ENCODE measurements around the gene UBAP1L. TPM values are rescaled to one million over a fixed set of nuclear protein-coding genes. Genes with fewer than 3 reads are reported as not detected.
"Not testable (repeated sequence)": the region's sequence is repeated elsewhere in the genome, so short reads cannot be mapped to it uniquely, and the experiment has no call there.

Gene UBAP1L
- total RNA-seq, 1 donor from 2014 or later: 0.77 TPM

DNA sequence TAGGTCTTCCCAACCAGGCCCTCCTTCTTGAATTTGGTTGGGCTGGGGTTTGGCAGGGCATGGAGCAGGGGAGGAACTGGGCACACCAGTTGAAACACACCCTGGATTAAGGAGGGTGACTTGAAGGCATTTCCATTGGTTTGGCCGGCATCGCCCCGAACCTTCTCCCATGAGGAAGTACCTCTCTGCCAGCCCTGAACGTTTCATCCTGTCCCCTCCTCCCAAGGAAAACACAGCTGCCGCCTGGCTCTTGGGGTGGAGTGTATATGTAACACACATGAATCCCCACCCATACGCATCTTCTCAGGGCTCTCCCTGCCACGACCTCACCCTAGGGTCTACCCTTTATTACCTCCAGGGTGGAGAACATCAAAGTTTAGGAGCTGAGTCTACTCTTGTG, 14.6 kb downstream of the UBAP1L start:
- no peak for DNase-seq (ENCODE audit: low read depth in 2 of 2)

DNA sequence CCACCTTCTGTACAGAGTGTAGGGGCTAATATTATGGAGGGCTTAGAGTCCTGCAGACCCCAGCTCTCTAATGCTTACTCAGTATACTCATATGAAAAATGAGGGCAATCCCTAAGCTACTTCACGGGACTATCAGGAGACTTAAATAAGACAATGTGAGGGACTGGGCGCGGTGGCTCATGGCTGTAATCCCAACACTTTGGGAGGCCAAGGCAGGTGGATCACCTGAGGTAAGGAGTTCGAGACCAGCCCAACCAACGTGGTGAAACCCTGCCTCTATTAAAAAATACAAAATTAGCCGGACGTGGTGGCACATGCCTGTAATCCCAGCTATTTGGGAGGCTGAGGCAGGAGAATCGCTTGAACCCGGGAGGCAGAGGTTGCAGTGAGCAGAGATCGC, 15.2 kb downstream of the UBAP1L start:
- DNase-seq (ENCODE audit: low read depth in 2 of 2): not testable (repeated sequence)

DNA sequence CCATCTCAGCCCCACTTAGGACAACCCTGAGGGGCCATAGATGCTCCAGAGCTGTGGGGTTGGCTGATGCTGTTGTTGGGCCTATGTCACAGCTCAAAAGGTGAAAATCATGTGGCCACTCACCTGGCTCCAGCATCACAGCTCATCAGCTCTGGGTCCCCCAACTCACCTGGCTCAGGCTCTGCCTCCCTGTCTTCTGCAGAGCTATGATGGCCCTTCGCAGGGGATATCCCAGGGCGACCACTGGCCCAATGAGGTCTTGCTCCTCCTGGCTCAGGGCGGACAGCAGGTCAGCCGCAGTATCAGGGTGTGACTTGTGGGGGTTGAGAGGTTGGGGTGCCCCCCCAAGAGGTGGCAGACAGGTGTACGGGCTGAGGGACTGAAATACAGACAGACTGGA, 15.7 kb downstream of the UBAP1L start:
- DNase-seq (ENCODE audit: low read depth in 2 of 2): no peak

DNA sequence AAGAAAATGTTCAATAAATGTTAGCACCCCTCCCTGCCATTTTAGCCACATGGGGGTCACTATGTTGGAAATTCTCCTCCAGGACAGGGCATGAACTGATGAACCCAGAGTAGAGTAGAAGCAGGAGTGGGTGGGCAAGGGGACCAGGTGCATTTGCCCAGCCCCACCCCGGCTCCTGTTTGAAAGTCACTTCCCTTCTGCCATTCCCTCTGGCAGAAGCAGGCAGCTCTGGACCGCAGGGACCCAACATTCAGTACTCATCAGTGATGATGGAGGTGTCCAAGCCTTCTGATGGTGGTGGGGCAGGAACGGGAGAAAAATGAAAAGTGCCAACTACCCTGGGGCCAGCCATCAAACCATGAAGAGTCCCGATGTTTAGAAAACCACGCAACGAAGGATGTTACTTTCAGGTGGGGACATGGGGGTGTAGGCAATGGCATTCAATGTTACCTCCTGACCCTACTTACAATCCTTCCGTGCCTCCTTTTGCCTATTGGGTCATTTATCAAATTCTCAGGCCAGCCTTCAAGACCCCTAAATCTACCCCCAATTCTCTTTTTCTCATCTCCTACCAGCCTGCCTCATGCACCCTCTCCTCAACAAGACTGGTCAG, 17.2 kb downstream of the UBAP1L start:
- DNase-seq (ENCODE audit: low read depth in 2 of 2): no peak

DNA sequence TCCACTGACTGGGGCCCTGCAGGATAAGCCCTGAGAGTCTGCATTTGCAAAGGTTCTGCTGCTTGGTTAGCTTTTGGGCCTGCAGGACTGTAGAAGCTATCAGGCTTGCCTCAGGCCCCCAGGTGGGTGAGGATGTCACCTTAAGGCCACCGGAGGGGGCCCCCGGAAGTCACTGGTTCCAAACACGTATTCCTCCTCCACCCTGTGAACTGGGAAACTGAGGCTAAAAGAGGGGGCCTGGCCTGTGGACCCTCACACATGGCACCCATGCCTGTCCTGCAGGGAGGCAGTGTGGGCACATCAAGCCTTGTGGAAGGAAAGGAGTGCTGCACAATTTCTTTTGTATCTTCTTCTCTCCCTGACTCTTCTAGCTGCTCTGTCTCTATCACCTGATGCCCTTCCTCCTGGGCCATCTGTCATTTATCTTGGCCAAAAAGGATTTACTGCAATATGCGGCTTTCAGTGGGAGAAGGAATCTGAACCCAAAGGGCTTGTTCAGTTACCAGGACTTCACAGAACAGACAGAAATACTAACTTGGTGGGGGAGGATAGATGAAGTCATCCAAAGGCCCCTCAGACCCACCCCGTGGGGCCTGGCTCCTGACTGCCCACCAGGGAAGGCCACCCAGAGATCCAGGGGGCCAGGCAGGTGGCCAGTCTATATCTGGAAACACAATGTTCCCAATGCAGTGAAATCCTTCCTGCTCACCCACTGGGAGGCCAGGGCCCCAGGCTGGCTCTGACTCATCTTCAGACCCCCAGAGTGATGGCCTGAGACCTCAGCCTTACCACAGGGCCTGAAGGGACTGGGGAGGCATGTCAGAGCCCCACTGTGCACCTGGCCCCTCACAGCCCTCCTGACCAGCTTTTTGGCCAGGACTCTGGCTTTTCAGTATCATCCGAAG, 18.3 kb downstream of the UBAP1L start:
- no peak for DNase-seq (ENCODE audit: low read depth in 2 of 2)

DNA sequence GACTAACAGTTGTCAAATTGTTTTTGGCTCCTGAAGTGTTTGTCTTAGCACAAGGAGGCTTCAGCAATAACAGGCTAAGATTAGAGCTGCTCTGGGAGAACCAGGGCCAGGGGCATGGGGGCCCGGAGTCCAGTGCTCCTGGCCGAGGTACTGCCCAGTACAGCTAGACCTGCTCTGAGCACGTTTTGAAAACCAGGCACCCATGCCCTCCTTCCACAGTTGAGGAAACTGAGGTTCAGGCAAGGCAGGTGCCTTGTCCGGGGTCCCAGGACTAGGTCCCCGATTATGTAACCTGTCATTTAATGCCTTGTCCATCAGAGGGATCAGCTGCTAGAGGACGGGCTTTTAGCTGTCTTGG, 19.3 kb downstream of the UBAP1L start:
- no peak for DNase-seq (ENCODE audit: low read depth in 2 of 2)

DNA sequence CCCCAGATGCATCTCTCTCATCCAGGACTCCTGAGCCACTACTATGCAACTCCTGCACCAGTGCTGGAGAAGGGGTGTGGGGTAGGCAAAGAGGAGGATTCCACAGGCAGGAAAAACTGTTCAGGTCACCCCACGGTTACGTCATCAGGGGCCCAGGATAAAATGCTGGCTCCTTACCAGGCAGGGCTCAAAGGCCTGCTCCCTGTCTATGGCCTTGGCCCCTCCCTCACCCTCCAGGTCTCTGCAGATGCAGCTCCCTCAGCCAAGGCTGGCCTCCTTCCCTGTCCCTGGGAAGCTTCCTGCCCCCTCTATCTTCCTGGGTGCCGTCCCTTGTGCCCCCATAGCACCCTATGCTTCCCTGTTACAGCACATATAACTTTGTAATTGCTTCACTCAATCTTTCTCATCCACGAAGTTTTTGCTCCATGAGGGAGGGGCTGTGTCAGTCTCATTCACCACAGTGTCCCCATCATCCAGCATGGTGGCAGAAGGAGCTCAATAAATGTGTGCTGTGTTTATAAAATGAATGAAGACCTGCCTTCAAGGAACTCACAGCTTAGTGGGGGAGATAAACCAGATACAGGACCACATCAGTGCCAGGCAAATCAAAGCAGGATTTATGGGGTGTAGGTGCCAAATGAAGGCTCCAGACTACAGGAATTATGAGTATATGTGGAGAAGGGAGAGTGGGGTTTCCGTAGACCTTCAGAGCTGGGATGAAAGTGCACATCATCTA, 19.8 kb downstream of the UBAP1L start:
- no peak for DNase-seq (ENCODE audit: low read depth in 2 of 2)

DNA sequence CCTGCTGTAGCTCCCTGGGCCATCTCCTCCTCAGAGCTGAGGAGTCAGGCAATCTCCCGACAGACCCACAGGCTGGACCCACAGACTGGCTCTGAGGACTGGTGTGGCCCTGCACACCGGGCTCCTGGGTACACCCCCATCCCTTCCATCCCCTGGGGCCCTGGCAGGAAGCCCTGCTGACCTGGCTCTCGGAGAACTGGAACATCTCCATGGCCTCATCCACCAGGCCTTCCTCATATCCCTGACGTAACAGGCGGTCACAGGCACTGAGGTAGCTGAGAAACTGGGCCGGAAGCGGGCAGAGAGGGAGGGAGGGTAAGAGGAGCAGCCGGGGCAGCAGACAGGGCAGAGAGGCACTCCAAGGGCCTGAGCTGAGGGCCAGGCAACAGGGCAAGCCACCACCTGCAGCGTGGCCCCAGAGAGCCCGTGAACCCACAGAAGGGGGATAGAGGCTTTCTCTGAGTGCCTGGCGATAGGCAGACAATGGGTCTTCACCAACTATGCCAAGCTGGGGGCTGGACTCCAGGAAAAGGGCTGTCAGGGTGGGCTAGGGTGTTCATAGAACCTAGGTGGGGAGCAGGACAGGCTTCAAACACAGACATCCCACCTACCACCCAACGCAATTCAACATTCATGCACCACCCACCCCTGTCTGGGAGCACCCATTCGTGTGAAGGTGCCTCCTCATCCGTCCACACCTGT, 20.6 kb downstream of the UBAP1L start:
- DNase-seq (ENCODE audit: low read depth in 2 of 2): peak in 1 of 2 donors; percentile 35

DNA sequence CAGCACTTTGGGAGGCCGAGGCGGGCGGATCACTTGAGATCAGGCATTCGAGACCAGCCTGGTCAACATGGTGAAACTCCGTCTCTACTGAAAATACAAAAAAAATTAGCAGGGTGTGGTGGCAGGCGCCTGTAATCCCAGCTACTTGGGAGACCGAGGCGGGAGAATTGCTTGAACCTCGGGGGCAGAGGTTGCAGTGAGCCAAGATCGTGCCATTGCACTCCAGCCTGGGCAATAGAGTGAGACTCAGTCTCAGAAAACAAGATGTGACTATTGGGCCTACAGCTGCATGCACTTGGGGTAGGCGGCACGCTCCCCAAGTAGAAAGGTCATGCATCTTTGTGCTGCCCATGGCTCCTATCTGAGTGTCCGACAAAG, 21.2 kb downstream of the UBAP1L start:
- DNase-seq (ENCODE audit: low read depth in 2 of 2): not testable (repeated sequence)

DNA sequence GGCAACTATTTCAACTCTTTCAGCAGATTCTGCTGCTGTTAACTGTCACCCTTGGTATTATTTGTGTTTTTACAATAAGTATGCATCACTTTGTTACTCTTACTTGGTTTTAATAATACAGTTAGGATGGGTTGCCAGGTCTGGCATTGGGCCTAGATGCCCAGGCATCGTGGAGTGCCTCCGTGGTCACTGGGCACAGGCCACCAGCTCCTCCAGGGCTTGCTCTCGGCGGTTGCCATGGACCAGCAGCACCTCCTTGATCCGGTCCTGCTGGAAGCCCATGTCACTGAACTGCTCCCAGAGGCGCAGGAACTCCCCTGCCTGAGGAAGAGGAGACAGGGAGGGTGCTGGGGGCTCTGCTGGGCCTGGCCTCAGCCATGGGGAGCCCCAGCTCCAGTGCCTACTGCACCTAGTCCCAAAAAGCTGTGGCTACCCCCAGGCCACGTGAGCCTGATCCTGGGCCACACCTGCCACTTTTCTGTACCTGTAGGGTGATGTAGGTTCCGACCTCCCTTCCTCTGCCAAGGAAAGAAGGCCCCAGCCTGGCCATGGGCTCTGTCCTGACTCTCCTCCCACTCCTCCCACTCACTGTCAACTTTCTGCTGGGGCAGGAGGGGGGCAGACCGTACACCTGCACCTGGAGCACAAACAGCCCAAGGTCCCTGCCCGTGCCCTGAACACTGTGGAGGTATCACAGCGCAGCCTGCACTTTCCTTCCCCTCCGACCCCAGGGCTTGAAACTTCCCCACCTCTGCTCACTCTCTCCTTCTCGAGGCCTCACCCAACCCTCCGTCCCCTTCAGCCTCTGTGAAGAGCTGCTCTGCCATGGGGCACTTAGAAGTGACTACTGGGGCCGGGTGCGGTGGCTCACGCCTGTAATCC, 21.8 kb downstream of the UBAP1L start:
- no peak for DNase-seq (ENCODE audit: low read depth in 2 of 2)

DNA sequence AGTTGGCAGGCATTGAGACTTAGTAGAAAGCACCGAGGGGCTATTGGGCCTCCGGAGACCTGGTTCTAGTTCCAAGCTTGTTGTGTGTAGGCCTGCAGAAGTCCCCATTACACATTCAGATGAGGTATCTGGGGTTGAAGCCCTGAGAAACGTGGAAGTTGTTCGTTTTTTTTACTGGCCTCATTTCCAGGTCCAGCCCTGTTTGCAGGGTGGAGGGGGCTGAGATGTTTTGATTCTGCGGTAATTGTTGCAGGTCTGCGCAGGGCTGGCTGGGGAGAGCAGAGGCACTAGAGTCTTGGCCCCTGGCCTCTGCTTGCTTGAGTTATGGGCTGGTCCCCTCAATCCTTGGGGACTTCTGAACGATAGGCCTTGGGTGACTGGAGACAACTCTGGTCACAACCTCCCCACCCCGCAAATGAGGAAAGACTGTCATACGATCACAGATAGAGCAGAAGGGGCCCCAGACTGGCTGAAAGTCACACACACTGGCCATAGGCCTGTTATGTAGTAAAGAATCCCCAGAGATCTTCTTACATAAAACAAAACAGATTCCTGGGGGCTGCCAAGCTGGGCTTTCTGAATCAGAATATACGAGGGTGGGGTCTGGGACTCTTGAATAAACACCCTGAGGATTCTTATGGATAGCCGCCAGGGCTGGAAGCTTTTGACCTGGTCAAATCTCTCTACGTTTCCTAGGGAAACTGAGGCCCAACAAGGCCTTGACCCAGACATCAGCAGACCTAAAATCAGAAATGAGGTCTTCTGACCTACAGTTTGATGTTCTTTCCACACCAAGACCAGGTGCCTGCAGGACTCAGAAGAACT, 22.8 kb downstream of the UBAP1L start:
- no peak for DNase-seq (ENCODE audit: low read depth in 2 of 2)

DNA sequence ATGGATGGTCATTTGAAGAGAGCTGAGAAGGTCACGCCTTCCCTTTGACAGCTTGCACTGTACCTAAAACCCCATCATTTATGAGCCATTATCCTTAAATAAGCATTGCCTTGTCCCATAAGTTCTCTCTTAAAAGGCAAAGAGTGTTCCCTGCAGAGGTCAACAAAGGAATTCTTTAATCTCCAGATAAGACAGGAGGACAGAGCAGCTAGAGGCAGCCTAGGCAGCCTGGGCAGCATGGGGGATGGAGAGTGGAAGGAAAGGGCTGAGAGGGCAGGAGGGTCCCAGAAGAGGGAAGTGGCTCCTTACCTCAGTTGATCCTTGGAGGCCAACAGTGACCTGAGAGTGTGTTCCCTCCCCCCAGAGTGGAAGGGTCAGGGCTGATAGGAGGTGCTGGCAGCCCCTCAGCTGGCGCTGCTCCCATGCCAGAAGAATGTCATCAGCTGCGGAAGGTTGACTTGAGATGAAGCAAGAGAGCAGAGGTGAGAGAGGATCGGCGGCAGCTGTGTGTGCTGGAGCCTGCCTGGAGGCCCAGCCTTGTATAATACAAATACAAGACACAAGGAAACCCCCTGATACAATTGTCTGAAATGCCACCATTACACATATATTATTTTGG, 25.7 kb downstream of the UBAP1L start:
- DNase-seq (ENCODE audit: low read depth in 2 of 2): no peak

DNA sequence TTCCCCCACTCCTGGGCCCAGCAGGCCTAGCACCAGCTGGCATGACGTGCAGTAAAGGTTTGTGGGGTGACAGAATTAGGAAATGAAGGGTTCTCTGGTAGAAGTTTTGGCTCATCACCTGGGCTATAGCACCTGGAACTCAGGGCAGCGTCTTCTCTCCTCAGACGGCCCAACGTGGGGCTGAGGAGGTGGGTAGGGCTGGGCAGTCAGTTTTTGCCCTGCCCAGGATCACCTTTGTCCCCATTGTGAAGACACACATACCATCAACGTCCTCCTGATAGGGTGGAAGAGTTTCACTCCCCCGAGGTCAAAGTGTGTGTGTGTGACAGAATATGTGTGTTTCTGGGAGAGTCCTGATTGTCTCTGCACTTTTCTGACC, 26.4 kb downstream of the UBAP1L start:
- DNase-seq (ENCODE audit: low read depth in 2 of 2): no peak

DNA sequence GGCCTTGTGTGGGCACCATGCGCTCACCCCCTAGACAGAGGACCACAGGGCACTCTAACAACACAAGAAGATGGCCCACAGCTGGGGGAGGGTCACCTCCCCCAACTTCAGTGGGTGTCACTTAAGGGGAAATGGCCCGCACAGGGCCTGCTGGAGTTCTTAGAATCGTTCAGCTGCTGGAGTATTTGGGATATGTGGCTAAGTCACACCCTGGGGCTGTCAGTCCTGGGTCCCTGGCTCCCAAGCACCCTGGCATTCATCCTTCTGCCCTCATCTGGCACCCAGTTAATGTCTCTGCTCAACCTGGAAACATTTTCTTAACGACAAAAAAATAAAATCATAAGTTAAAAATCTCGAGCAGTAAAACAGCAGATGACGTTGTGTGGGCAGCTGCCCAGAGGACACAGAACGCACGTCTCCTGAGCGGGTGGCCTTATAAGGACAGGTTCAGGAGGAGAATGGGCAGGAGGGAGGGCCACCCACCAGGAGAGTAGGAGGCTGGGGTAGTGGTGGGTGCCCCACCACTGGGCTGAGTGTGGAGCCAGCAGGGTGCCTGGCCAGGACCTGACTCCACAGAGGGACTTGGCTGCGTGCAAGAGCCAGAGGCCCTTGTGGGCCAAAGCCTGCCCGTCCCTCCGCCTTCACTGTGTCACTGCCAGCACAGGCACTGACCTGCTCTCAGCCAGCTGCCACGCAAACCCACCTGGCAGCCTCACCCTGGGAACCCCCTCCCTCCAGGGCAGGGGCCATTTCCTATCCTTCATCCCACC, 26.9 kb downstream of the UBAP1L start:
- no peak for DNase-seq (ENCODE audit: low read depth in 2 of 2)

DNA sequence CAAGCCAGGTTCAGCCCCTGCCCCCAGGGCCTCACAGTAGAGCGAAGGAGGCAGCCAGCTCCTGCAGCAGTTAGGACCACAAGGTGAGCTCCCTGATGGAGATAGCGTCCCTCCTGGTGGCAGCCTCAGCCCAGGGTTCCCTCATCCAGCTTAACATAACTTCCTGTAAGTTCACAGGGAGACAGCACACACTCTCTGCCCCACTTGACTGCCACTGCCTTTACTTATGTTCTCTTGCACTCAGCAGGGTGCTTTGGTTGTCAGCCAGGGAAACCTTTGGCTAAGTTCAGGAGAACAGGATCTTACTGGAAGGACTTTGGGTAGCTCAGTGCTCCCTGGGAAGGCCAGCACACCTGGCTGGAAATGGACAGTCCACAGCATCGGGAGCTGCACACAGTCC, 27.6 kb downstream of the UBAP1L start:
- no peak for DNase-seq (ENCODE audit: low read depth in 2 of 2)

DNA sequence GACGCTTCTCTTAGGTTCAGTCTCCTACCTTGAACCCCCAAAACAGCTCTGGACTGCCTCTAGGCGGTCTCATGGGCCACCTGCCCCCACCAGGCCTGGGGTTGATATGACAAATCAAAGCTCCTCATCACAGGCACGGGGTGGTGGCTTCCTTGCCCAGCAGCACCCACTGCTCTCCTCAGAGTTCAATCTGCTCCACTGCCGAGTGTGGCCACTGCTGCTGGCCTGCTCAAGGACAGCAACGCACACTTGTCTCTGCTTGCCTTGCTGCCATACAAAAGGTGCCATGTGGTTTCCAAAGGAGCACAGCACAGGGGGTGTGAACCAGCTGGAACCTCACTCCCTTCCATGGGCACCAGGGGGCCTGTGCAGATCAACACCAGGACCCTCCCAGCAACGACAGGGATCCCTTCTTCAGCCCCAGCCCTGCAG, 28.3 kb downstream of the UBAP1L start:
- peak in 1 of 2 donors; percentile 19 for DNase-seq (ENCODE audit: low read depth in 2 of 2)

DNA sequence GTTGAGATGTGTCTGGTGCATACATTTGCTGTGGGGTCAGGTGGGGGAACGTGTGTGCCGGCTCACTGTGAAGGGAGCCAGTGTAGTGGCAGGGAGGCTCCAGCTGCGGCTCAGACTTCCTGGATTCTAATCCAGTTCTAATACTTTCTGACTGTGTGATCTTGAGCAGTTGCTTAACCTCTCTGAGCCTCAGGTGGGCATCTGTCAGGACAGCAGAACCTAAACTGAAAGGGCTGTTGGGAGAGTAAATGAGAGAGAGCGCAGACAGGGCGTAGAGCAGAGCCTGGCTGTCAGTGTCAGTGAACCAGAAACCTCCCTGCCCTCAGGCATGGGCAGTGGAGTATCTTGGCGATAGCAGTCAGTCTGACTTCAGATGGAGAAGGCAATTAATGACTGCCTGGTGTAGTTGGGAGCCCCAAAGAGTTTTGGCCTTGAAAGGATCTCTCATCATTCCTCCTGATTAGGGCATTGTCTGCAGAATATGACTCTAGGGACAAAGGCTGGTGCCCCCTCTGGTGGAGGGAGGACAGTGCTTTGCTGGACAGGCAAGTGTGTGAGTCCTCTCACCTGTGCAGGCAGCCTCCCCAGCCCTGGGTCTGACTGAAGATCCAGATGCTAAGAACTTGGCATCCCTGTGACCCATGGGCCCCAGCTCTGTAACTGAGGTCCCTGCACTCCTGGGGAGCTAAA, 28.9 kb downstream of the UBAP1L start:
- peak; percentile 16 to 41 for DNase-seq (ENCODE audit: low read depth in 2 of 2)

DNA sequence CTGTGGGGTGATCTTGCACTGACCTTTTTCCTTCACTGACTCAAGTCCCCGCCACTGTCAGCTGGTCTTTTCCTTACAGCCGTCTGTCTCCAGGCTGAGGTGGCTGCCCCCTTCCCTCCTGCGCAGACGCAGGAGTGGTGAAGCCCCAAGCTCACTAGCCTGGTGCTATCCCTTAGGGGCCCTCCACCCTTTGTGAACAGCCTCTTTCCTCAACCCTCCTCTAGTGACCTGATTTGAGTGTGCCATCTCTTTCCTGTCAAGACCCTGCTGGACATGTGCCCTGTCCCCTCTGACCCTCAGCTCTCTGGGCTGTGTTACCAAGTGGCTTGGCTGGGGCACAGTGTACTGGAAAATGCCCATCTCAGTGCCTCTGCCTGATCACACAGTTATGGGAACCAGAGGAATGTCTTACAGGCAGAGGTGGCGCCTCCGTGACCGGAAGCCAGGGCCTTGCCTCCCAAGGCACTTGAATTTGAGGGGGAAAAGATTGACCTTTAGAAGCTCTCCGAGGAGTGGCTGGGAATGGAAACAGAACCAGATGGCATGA, 29.7 kb downstream of the UBAP1L start:
- no peak for DNase-seq (ENCODE audit: low read depth in 2 of 2)

All from dermis microvascular lymphatic vessel endothelial cell (primary cell).